Right ventricle myocardium superior (tissue), 1 donor: Measurements from ENCODE around the gene RBPJ. TPM values are rescaled to one million over a fixed set of nuclear protein-coding genes. Genes with fewer than 3 reads are reported as not detected.

ENCODE experiments used
- ATAC-seq: fragments of 200-7000 bp; cut with Tn5 transposase; one replicate; pipeline ENCODE4 v1.9.1; 2020; ENCODE audit warnings: mild to moderate bottlenecking; ENCODE audit not compliant: poor library complexity
- DNase-seq: peaks from one replicate; pipeline ENCODE4 v3.0.0-alpha.2; 2020
- intact Hi-C: fragments of 100-400 bp; cut with DNase I; formaldehyde crosslinking; loops from one replicate; pipeline ENCODE4 v1.11.2; 2022
- long read RNA-seq: library from polyadenylated mRNA; unstranded; transcript quantifications from one replicate; pipeline ENCODE4 v2.0.0, GENCODE V29; 2021
- total RNA-seq: library from RNA; stranded (reverse); fragmentation: NEBNext Ultra II Directional; extraction: Animal tissue kit (Norgen Biotek cat#: 25700); gene quantifications from one replicate; pipeline ENCODE4 v1.2.1, GENCODE V29; 2021
- donor health status: DM: no; HTN: yes; CAD: no; lungs with severe emphysema.

RBPJ gene
- total RNA-seq: 44.2 TPM
- long read RNA-seq, full-length matches to known transcripts: 36 of 52 reads
- long read RNA-seq, partial matches to known transcripts: 3 of 52 reads
- long read RNA-seq, other reads (novel, unspliced or antisense): 13 of 52 reads

DNA sequence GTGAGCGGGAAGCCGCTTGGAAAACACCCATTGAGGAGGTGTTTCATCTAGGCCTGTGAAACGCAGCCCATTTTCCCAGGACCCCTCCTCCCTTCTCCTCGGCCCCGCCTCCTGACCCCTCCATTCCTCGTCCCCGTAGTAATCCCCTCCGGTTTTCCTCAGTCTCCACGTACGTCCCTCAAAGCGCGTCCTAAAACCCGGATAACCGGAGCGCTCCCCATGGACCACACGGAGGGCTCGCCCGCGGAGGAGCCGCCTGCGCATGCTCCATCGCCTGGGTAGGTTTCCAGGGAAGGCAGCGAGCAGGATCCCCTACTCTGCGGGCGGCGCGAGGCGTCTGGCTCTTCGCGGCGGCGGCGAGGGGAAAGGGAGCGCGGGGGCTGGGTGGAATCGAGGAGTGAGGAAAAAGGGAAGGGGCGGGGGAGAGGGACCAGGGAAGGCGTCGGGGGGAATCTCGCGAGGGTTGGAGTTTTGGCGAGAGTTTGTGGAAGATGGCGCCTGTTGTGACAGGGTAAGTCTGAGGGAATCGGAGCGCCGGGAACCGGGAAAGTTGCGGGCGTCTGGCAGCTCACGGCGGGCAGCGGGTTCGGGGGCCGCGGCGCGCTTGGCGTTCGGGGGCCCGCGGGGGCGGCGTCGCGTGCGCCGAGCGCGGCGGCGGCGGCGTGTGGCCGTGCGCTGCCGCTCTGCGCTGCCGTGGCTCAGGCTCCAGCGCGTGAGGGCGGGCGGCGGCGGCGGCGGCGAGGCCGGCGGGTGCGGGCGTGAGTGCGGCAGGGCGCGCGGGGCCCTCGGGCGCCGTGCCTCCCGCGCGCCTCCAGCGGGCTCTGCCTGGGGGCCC lies at the start of gene RBPJ:
Gene RBPJ (plus strand): TSS at position 477 of the 835 bp plus-strand sequence. CDS start 15 bp downstream, at position 492.
- DNase-seq (peak; percentile 94), ATAC-seq (peak; percentile 86)
- intact Hi-C loops: loop anchor here (5.0 kb wide), 2 partner anchors 92 to 333 kb away; no protein-coding TSS in a partner anchor

DNA sequence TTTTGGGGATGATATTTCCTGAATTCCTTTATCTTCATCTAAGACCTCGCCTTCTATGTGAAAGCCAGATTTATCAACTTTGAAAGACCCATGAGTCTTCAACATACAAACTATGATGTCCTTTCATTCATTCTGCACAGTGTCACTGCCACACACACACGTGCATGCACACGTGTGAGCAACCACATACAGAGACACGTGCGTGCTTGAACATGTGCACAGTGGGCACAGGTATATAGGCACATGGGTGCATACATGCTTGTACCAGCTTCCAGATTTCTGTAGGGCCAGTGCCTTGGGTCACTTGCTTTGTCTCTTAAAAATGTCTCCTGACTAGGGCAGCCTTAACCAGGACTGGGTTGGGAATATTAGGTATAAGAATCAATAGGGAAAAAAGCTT lies 49.1 kb upstream of the RBPJ start:
- DNase-seq (no peak), ATAC-seq (no peak)
- intact Hi-C loops: no loop called here

- intact Hi-C loops: no loop called here
- peak; percentile 52 for ATAC-seq
- DNase-seq: no peak
Measured at GRCh38 chr4:26272654-26273615, 47.9 kb upstream of the RBPJ start.

DNA sequence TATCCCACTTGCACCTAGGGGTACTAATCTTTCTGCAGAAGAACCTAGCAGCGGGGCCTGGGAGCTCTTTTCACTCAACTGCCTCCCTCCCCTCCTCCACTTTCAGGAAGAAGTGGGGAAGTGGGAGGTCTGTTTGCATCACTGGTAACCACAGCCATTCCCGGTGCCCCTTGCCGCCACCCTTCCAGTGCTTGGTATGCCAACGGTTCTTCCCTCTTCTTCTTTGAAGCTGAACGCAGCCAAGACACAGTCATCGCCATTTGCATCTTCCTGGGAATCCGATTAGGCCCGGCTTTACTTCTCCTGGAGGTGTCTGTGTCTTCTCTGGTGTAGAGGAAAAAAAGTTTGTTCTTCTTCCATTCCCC lies 47.2 kb upstream of the RBPJ start:
- DNase-seq (peak; percentile 68), ATAC-seq (peak; percentile 68)
- intact Hi-C loops: no loop called here

GRCh38 chr4:26275281-26275680 lies 45.5 kb upstream of the RBPJ start:
- ATAC-seq (no peak), DNase-seq (no peak)
- intact Hi-C loops: no loop called here

DNA sequence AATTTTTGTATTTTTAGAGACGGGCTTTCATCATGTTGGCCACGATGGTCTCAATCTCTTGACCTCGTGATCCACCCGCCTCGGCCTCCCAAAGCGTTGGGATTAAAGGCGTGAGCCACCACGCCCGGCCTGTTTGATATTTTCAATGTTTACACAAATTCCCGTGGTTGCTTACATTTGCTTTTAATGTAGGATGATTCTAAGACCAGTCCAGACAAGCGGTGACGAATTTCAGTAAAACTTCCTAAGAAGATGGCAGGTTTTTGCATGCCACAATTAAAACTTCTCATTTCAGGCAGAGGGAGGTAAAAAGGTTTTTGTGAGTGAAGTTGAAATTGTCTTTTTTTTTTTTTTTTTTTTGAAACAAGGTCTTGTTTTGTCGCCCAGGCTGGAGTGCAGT lies 41.4 kb upstream of the RBPJ start:
- intact Hi-C loops: no loop called here
- no peak for ATAC-seq
- DNase-seq: no peak

GRCh38 chr4:26281881-26282280 lies 38.9 kb upstream of the RBPJ start:
- intact Hi-C loops: no loop called here
- ATAC-seq: no peak
- no peak for DNase-seq

DNA sequence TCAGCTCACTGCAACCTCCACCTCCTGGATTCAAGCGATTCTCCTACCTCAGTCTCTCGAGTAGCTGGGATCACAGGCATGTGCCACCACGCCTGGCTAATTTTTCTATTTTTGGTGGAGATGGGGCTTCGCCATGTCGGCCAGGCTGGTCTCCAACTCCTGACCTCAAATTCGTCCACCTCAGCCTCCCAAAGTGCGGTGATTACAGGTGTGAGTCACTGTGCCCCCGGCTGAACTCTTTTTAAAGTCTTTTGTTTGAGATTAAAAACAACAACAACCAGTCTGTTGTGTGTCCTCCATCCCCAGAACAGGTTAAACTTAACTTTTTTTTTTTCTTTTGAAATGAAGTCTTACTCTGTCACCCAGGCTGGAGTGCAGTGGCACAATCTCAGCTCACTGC lies 36.3 kb upstream of the RBPJ start:
- DNase-seq: no peak
- ATAC-seq: no peak
- intact Hi-C loops: no loop called here

GRCh38 chr4:26285272-26285671 lies 35.5 kb upstream of the RBPJ start:
- no peak for DNase-seq
- ATAC-seq: no peak
- intact Hi-C loops: no loop called here

DNA sequence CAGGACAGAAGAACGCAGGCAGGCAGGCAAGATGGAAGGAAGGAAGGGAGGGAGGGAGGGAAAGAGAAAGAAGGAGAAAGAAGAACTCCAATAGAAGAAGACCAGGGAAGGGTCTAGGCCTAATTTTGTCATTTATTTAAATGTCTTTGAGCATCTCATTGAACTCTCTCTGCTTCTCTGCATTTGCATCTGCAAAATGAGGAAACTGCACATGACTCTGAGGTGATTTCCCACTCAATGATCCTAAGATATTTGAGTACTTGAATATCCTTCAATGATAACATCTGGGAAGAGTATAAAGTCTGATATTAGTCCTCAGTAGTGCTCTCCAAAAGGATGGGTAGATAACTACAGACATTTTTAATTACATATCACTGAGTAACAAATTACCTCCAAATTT lies 33.1 kb upstream of the RBPJ start:
- no peak for ATAC-seq
- intact Hi-C loops: no loop called here
- no peak for DNase-seq

DNA sequence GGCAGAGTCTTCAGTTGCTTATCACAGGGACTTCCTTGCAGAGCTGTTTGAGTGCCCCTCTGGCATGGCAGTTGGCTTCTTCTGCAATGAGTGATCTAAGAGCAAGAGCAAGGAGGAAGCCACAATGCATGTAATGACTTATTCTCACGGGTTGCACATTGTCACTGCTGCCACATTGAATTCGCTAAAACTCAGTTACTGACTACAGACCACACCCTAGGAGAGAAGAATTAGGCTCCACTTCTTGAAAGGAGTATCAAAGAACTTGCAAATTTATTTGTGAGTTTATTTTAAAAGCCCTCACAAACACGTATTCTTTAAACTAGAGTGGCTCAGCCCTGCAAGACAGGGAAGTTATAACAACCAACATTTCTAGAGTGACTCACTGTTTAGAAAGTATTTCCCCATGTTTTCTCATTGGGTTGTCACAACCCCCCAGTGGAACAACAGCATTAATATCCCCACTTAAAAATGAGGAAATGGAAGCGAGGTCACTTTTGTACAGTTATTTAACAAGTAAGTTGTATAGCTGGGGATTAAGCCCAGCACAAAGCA lies 32.4 kb upstream of the RBPJ start:
- intact Hi-C loops: no loop called here
- DNase-seq (no peak), ATAC-seq (peak; percentile 56)

DNA sequence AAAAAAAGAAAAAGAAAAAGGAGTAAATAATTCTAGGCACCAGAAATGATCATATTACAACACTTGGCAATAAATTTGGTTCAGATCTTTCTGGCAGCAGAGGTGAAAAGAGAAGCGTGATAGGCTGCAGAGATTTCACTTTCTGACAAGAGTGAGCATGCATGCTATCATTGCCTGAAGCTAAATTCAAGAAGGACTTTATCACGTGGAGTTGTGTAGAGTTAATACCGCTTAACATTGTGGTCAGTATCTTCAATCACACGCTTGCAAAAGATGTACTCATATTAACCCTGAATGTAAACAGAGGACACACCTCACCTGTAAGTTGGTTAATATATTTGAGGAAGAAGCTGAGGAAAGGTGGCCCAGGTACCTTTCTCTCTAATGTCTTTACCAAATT lies 31.4 kb upstream of the RBPJ start:
- DNase-seq (no peak), ATAC-seq (no peak)
- intact Hi-C loops: no loop called here

- no peak for DNase-seq
- no peak for ATAC-seq
- intact Hi-C loops: no loop called here
Measured at GRCh38 chr4:26290321-26290720, 30.5 kb upstream of the RBPJ start.

DNA sequence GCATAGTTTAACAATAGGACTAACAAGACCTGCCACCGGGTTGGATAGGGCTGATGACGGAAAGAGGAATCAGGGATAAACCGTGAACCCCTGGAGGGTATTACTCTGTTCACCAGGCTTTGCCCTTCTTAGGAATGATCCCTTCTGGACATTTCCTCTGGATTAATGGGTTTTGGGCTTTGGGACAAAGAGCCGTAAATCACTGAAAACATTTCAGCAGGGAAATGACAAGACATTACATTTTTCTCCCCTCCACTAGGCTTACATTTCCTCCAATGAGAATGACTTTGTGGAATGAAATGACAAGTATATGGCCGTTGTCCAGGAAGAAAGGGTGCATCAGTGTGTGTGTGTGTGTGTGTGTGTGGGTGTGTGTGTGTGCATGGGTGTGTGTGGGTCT lies 25.9 kb upstream of the RBPJ start:
- intact Hi-C loops: no loop called here
- no peak for ATAC-seq
- no peak for DNase-seq

GRCh38 chr4:26296021-26296420 lies 24.8 kb upstream of the RBPJ start:
- DNase-seq (no peak), ATAC-seq (no peak)
- intact Hi-C loops: no loop called here

DNA sequence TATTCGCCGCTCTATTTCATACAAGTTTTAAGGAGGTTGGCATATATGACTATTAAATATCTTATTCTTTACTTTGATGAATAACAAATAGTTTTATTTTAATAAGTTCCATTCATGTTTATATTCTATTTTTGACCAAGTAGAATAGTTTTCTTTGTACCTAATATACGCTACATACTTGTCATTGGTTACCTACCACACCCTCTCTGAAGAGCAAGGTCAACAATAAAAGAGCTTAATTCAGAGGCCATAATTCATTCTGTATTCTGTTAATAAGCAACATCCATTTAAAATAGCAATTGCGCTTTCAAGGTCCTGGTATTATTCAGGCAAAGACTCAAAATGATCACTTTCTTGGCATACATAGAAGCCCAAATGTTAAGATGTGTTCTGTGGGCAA lies 24.3 kb upstream of the RBPJ start:
- no peak for ATAC-seq
- intact Hi-C loops: no loop called here

GRCh38 chr4:26297219-26297618 lies 23.6 kb upstream of the RBPJ start:
- ATAC-seq (no peak), DNase-seq (no peak)
- intact Hi-C loops: no loop called here

More for the DNA sequence above, 24.3 kb upstream of the RBPJ start:
- DNase-seq: no peak

GRCh38 chr4:26298198-26298947 lies 22.4 kb upstream of the RBPJ start:
- intact Hi-C loops: no loop called here
- DNase-seq (no peak), ATAC-seq (no peak)
